ENCODE results near the gene REXO5.
A peak's percentile ranks its signal among the peaks of the same experiment; 100 is the strongest.
"Not testable (repeated sequence)": the region's sequence is repeated elsewhere in the genome, so short reads cannot be mapped to it uniquely, and the experiment has no call there.

Gene REXO5, protein sequence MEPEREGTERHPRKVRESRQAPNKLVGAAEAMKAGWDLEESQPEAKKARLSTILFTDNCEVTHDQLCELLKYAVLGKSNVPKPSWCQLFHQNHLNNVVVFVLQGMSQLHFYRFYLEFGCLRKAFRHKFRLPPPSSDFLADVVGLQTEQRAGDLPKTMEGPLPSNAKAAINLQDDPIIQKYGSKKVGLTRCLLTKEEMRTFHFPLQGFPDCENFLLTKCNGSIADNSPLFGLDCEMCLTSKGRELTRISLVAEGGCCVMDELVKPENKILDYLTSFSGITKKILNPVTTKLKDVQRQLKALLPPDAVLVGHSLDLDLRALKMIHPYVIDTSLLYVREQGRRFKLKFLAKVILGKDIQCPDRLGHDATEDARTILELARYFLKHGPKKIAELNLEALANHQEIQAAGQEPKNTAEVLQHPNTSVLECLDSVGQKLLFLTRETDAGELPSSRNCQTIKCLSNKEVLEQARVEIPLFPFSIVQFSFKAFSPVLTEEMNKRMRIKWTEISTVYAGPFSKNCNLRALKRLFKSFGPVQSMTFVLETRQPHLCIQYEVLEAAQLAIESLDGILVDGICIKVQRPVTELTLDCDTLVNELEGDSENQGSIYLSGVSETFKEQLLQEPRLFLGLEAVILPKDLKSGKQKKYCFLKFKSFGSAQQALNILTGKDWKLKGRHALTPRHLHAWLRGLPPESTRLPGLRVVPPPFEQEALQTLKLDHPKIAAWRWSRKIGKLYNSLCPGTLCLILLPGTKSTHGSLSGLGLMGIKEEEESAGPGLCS

DNA sequence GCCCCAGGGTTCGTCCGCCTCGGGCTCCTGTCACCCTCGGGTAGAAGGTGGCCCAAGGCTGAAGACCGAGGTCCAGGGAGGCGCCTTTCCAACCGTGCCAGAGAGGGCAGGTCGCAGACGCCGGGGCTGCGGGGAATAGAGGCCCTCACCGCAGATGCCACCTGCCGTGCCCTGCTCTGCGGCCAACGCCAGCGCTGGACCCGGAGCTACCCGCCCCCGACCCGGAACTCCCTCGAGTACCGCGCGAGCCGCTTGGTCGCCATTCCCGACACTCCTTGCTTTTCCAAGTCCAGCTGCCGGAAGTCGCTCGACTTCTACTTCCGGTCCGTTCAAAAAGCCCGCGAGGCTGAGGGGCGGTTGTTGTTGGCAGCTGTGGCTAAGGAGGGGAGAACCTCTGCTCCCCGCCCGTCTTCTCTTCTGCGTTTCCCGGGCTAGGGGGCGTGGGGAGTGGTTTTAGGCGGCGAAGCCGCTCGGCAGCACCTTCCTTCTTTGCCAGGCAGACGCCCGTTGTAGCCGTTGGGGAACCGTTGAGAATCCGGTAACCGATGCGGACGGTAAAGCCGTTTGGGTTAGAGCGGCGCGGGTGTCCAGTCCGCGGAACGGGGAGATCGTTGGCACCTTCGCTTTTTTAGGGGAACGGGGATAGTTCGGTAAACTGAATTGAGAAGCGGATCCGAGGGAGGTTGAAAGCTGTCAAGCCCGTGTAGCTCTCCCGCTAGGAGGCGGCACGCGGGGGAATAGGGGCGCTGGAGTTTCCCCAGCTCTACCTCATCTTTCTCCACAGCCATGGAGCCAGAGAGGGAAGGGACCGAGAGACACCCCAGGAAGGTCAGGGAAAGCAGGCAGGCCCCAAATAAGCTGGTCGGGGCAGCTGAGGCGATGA, at the start of gene REXO5, which contains the start of gene ERI2:
REXO5 (plus strand) TSS at position 360 of the 883 bp plus-strand sequence; CDS start at position 787, 427 bp downstream.
ERI2 (minus strand) TSS at position 305 of the 883 bp plus-strand sequence; CDS start at position 263, 42 bp downstream.
- DNase-seq: peak; percentile 49

DNA sequence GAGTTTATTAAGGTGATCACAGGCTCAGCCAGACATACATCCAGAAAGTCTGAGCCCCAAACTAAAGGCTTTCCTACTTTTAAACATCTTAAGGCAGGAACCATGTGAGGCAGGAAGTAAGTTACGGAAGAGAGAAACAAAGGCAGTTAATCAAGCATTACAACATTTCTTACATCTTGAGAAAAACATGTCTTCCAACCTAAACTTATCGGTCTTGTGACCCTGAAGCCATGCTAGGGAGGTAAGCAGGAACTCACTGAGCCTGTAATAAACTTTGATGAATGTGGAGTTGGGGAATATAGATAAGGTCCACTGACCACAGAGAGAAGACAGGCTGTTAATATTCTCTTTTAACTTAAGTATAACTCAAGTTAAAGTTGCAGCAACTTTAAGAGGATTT, 46.0 kb upstream of the REXO5 start:
- DNase-seq: no peak

DNA sequence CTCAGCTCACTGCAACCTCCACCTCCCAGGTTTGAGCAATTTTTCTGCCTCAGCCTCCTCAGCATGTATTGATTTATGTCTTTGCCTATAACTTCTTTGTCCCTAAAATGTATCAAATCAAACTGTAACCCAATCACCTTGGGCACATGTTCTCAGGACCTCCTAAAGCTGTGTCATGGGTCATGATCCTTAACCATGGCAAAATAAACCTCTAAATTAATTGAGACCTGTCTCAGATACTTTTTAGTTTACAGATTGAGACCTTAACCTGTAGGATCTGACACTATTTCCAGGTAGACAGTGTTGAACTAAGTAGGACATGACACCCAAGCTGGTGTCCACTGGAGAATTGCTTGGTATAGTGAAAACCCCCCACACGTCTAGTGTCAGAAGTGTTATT, 45.2 kb upstream of the REXO5 start:
- no peak for DNase-seq

DNA sequence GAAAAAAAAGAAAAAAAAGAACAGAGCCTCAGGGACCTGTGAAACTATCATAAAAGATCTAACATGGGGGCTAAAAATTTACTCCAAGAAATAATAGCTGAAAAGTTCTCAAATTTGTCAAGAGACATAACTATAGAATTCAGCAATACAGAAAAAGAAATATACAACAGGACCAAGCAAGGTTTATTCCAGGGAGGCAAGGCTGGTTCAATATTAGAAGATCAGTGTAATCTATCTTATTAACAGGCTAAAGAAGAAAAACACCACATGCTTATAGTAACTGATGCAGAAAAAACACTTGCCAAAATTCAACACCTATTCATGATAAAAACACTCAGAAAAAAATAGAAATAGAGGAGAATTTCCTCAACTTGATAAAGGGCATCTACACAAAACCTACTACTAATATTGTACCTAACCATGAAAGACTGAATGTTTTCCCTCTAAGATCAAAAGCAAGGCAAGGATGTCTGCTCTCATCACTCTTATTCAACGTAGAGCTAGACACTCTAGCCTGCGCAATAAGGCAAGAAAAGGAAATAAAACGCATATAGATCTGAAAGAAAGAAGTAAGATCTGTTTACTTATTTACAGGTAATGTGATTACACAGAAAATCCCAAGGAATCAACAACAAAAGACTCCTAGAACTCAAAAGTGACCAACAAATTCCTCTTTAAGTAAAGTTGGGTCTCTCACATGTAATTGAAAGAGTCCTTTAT, 43.8 kb upstream of the REXO5 start:
- no peak for DNase-seq

DNA sequence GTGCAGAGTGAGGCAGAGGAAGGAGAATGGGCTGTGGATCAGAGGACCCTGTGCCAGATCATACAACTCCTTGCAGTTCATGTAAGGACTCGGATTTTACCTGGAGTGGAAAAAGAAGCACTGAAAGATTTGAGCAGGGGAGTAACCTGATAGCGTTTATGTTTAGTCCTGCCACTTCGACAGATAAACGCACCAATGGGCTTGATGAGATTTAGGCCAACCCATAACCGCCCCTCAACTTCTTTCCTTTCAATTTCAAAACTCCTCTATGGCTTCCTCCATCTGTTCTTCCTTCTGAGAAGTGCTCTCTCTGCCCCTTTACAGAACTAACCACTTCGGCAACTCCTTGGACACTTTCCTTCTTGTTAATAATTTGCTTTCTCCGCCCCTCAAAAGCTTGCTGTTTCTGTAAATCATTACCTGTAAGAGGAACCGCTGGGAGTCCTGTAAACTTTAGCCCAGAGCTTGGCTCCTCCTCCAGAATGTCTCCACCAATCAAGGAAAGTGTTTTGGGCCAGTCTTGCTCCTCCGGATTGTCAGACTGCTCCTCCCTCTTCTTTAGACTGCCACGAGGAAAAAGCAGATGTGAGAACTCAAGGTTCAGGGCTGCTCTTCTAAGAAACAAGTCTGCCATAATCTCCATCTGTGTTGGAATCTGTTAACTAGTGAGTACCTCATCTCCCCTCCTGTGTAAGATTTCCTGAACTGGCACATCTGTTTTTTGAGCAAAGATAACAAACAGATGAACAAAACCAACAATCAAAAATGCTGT, 42.7 kb upstream of the REXO5 start, which contains the start of gene ACSM3:
ACSM3 (plus strand) TSS at position 554 of the 772 bp plus-strand sequence. CDS start 6,021 bp downstream, outside the sequence.
- DNase-seq: no peak

DNA sequence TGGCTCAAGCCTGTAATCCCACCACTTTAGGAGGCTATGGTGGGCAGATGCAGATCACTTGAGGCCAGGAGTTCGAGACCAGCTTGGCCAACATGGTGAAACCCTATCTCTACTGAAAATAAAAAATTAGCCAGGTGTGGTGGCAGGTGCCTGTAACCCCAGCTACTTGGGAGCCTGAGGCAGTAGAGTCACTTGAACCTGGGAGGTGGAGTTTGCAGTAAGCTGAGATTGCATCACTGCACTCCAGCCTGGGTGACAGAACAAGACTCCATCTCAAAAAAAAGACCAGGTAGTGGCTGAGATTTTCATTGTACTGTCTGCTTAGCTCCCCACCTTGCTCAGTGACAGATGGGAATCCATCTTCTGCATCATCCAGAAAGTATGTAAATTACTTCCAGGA, 41.9 kb upstream of the REXO5 start:
- not testable (repeated sequence) for DNase-seq

DNA sequence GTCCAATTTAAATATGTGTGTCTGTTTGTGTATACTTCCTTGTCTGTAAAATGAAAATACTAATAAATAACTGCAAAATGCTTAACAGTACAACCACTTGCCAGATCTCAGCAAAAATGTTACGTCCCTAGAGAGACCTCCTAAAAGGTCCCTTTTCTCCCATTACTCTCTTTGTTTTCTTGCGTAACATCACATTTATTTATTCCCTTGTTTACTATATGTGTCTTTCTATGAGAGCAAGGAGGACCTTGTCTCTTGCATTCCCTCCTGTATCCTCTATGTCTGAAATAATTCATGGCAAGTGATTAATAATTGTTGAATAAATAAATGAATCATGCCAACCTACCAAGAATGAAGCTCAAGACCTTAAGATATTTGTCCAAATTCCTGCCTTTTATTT, 40.6 kb upstream of the REXO5 start:
- no peak for DNase-seq

DNA sequence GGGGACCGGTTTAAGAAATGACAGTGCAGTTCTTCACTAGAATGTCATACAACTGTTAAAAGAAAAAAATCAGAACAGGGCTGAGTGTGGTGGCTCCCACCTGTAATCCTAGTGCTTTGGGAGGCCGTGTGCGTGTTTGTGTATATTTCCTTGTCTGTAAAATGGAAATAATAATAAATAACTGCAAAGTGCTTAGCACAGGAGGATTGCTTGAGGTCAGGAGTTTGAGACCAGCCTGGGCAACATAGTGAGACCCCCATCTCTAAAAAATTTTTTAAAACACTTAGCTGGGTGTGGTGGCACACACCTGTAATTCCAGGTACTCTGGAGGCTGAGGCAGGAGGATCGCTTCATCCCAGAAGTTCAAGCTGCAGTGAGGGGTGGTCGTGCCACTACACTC, 40.0 kb upstream of the REXO5 start:
- DNase-seq: no peak

DNA sequence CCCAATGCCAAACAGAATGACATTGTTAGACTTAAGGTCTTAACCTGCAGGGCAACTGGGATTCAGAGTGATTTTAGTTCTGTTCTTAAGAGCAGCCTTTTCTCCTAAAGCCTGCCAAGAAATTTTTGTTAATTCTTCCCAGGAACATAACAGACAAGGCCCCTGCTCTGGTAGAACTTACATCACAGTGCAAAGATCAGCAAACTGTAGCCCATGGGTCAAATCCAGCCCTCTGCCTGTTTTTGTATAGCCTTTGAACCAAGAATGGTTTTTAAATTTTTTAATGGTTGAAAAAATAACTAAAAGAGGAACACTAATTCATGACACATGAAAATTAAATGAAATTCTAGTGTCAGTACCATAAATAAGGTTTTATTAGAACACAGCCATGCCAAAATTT, 38.8 kb upstream of the REXO5 start:
- DNase-seq: no peak

DNA sequence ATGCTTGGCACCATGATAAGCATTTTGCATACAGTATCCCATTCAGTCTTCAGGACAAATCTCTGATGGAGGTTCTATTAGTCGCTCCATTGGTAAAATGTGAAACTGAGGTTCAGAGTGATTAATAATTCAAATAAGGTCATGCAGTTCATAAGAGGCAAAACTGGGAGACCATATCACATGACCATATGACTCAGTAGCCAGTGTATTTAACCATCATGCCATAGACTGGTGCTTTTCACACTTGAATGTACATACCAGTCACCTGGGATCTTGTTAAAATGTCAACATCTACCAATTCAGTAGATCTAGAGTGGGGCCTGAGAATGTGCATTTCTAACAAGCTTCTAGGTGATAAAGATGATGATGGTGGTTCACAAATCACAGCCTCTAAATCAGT, 38.2 kb upstream of the REXO5 start:
- no peak for DNase-seq

DNA sequence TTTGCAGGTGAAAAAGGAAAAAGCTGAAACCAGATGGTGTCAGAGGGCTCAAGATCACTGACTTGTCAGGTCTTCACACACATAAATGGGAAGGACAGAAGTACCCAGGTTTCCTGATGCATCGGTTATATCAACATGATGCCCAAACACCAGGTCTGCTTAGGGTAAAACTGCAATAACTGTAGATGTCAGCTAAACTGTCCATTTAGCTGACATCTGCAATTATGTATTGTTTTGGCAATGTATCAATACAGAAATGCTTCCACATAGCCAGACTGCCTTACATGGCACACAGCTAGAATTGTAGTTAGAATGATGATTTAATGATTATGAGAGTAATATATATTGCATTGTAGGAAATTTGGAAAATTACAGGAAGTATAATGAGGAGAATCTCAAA, 37.5 kb upstream of the REXO5 start:
- DNase-seq: no peak

DNA sequence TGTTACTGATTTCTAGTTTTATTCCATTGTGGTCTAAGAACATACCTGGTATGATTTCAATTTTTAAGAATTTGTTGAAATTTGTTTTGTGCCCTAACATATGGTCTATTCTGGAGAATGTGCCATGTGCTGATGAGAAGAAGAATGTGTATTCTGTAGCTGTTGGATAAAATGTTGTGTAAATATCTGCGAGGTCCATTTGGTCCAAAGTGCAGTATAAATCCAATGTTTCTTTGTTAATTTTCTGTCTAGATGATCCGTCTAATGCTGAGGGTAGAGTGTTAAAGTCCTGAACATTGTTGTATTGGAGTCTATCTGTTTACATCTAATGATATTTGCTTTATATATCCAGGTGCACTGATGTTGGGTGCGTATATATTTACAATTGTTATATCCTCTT, 32.6 kb upstream of the REXO5 start:
- no peak for DNase-seq

DNA sequence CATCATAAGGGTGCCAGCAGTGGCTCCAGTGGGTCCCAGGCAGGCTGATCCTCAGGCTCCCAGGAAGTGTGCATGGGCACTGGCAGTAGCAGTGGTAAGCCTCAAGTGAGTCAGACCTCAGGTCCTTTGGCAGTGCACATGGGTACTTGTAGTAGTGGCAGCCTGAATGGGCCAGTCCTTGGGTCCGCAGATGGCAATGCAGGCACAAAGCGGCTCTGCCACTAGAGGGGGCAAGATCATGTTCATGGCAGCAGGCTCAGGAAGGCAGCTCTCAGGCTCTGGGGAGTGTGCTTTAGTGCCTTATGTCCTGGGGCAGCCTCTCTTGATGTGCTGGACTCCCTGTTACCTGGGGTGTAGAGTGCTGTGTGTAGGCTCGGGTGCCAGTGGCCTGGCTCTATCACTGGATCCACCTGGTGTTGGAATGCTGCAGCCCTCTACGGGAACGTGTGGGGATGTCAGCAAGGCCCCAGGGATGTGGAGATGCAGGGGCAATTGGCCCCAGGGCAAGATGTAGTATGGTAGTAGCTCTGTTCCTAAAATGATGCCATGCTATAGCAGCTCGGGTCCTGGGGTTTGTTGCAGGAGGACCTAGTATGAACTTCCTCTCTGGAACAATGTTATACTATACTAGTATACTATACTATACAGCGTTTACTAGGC, 31.5 kb upstream of the REXO5 start:
- no peak for DNase-seq

DNA sequence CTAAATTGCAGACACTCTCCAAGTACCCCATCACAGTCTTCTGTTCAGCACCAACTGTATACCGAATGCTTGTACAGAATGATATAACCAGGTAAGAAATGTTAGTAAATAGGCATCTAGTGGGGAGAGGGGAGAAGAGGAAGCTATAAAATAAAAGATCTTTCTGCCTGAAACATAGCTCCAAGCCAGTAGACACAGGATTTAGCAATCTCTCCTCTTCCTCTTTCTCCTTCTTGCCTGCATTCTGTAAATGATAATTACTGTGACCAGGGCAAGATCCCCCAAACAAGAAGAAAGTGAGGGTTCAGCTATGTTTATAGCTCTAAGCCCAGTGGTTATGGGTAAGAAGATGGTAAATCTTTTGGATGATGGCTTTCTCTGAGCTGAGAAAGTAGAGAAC, 24.6 kb upstream of the REXO5 start:
- DNase-seq: no peak

DNA sequence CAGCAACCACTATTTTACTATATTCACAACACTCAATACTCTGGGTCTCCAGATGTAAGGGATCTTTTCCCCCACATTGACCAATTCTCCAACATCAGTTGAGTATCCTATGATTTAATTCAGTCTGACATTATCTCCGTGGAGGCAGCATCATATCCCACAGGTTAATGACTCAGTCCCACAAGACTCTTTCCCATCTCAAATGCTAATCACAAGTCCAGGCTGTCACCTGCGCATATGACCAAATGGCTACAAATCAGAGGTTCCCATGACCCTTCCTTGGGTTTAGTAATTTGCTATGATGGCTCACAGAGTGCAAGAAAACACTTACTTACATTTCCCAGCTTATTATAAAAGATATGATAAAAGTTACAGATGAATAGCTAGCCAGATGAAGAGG, 23.9 kb upstream of the REXO5 start:
- DNase-seq: no peak

DNA sequence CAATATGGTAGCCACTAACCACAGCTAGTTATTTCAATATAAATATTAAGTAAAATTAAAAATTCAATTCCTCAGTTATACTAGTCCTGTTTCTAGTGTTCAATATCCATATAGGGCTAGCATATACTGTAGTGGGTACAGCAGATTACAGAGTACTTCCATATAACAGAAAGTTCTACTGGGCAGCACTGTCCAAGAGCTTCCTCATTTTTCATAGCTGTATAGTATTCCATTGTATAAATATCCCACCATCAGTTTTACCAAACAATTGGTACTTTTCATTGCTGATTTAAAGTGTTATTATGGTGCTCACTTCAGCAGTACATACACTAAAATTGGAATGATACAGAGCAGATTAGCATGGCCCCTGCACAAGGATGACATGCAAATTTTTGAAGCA, 22.1 kb upstream of the REXO5 start:
- no peak for DNase-seq

DNA sequence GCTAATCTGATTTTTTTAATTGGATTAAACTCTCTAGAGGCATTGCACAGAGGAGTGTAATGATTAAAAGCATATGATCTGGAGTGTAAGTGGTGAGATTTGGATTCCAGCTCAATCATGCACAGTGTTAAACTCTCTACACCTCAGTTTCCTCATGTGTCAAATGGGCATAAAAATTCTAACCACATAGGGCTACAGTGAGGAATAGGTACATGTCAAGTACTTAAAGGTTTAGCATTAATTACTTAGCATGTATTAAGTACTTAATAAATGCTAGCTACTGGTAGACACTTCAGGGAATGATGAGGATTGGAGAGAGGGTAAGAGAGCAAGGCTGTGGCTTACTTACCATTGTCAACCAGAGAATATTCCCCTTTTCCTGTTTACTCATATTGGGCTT, 17.2 kb upstream of the REXO5 start:
- no peak for DNase-seq

DNA sequence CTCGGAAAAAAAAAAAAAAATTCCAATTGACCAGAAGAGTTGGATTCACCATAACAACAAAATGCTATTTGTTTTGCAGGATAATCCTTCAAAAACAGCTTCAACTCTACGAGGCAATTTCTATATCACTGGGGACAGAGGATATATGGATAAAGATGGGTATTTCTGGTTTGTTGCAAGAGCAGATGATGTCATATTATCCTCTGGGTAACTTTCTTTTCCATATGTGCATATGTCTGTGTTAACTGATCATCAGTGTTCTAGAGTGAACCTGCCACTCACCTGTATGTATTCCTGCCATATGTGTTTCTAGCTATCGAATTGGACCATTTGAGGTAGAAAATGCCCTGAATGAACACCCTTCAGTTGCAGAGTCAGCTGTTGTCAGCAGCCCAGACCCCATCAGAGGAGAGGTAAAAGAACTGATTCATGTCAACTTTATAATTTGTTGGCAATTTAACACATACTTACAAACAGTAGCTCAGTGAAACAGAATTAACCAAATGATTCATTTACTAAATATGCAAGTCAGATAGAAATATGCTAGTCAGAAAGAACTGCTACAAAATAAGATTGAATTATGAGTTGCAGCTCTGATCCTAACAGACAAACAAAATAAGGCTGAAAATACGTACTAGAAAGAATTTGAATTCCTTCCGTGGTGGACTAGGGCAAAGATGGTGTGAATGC, 14.3 kb upstream of the REXO5 start:
- DNase-seq: no peak

DNA sequence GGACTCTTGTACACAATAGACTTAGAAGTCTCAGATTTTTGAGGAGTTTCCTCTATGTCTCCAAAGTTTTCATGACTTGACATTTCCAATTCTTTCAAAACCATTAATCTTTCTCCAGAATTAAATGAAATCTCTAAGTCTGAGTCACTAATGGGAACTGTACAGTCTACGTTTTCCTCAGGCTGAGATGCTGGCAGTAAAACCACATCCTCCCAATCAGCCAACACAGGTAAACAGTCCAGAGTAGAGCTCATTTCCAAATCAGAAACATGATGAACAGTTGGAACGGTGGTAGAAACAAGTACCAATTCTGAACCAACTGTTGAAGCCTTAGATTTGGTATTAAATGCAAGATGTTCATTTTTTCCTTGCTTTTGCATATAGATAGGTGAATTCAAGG, 8.0 kb upstream of the REXO5 start:
- DNase-seq: no peak

DNA sequence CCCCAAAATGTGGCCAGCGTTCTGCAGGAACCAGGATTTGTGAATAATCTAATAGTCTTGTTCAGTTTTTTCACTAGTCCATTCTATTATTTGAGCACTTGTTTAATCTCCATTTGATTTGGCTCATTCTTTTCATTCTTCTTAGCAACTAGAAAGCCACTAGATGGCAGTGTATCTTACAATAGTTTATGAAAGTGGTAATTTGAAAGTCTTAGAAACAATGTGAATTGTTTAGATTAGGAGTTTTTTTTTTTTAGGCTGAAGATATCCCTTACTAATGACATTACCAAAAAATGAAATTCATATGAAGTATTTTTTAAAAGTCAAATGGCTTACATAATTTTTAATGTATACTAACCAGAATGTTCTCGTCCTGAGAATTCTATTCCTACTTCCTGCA, 6.7 kb upstream of the REXO5 start:
- no peak for DNase-seq
